Measurements from ENCODE around the gene PSTK. TPM values are rescaled to one million over a fixed set of nuclear protein-coding genes. Genes with fewer than 3 reads are reported as not detected.

PSTK gene
- total and polyA plus RNA-seq, 5 experiments from 2014 or later: 5.6 to 11.7 (median 8.8) TPM

DNA sequence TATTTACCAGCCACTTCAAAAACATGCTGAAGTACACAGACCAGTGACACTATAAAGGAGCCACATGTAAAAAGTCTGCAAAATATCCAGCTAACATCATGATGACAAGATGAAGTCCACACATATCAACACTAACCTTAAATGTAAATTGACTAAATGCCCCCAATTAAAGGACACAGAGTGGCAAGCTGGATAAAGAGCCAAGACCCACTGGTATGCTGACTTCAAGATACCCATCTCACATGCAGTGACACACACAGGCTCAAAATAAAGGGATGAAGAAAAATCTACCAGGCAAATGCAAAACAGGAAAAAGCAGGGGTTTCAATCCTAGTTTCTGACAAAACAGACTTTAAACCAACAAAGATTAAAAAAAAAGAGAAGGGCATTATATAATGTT, 13.3 kb upstream of the PSTK start:
- Mint-ChIP-seq H3K4me1 (no peaks in the 10 kb centered on the region), H3K27ac (no peak overlapping the region), H3K36me3 (peaks cover 2 to 51% (median 34%) of the 10 kb centered on the region in 3 donors), H3K9me3 (peaks cover 14 to 53% (median 36%) of the 10 kb centered on the region in 9 donors), H3K27me3 (peaks cover 7 to 40% (median 16%) of the 10 kb centered on the region in 5 donors), H3K4me3 (no peak overlapping the region)
- no peak for ATAC-seq
- POLR2A ChIA-PET: no interaction called here
- no peak for DNase-seq

DNA sequence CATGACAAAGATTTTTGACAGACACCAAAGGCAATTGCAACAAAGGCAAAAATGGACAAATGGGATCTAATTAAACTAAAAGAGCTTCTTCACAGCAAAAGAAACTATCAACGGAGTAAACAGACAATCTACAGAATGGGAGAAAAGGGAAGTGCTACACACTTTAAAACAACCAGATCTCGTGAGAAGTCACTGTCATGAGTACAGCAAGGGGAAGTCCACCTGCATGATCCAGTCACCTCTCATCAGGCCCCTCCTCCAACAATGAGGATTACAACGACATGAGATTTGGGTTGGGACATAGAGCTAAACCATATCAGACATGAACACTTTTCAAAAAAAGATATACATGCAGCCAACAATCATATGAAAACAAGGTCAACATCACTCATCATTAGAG, 11.5 kb upstream of the PSTK start:
- Mint-ChIP-seq H3K36me3 (peaks cover 2 to 40% (median 29%) of the 10 kb centered on the region in 3 donors), H3K9me3 (peaks cover 14 to 49% (median 36%) of the 10 kb centered on the region in 9 donors), H3K27me3 (peaks cover 1 to 34% (median 16%) of the 10 kb centered on the region in 5 donors), H3K4me1 (no peaks in the 10 kb centered on the region), H3K4me3 (no peak overlapping the region), H3K27ac (peak overlapping the region in 1 of 10 donors; percentile 66)
- POLR2A ChIA-PET: interaction anchor here (0.7 kb wide), 1 partner anchor 11 kb away, joined by 3 read pairs; the partner anchor contains the start of gene PSTK
- ATAC-seq: no peak
- no peak for DNase-seq

DNA sequence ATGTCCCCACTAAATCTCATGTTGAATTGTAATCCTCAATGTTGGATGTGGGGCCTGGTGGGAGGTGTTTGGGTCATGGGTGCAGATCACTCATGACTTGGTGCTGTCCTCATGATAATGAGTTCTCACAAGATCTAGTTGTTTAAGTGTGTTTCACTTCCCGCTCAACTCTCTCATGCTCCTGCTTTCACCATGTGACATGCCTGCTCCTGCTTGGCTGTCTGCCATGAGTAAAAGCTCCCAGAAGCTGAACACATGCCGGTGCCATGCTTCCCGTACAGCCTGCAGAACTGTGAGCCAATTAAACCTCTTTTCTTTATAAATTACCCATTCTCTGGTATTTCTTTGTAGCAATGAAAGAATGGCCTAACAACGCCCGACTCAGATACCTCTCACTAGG, 6.2 kb upstream of the PSTK start:
- DNase-seq (no peak), ATAC-seq (no peak)
- no peak overlapping the region for H3K4me3 Mint-ChIP-seq
- no peaks in the 10 kb centered on the region for H3K4me1 Mint-ChIP-seq
- H3K9me3 Mint-ChIP-seq: peaks cover 0 to 5% (median 0%) of the 10 kb centered on the region in 9 donors
- peaks cover 0 to under 1% (median 0%) of the 10 kb centered on the region in 3 donors for H3K36me3 Mint-ChIP-seq
- H3K27ac Mint-ChIP-seq: no peak overlapping the region
- peaks cover 1 to 16% (median 4%) of the 10 kb centered on the region in 5 donors for H3K27me3 Mint-ChIP-seq
- POLR2A ChIA-PET: no interaction called here

DNA sequence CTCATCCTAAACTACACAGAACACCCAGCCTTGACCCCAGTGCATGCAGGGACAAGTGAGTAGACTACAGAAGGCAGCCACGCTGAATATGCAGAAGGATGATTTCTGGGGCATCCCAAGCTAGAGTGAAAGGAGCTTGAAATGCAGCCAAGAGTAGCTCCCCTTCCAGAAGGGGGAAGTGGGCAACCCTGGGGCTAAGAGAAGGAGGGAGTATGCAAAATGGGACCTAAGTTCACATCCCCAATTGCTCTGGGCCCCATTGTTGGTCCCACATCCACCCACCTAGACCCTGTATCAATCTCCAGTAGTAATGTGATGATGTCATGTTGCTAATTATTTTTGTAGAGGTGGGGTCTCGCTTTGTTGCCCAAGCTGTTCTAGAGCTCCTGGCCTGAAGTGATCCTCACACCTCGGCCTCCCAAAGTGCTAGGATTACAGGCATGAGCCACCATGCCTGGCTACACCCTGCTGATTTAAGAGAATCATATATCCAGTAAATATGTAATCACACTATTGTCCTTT, 5.6 kb upstream of the PSTK start:
- Mint-ChIP-seq H3K27ac (no peak overlapping the region), H3K36me3 (no peaks in the 10 kb centered on the region), H3K4me3 (no peak overlapping the region), H3K27me3 (peaks cover 1 to 16% (median 3%) of the 10 kb centered on the region in 5 donors), H3K4me1 (peaks cover 0 to under 1% (median 0%) of the 10 kb centered on the region in 4 donors), H3K9me3 (no peaks in the 10 kb centered on the region)
- DNase-seq (no peak), ATAC-seq (no peak)
- POLR2A ChIA-PET: no interaction called here

DNA sequence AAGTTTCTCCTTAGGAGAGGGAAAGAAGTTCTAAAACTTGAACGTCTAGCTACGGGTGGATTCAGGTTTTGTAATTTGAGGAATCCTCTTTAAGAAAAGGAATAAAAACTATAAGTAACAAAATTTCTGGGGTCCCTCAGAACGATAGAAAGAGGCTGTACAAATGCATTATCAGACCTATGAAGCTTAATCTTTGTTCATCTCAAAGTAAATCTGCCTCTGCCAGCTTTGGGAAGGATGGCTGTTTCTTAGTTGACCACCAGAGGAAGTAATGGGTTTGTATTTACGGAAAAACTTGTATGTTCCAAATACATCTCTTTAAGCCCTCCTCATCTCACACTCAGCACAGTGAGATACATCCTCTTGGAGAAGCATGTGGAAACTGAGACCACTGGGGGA, 864 bp downstream of the PSTK start:
- peak overlapping the region; percentile 90 to 99 (median 98) for H3K27ac Mint-ChIP-seq

DNA sequence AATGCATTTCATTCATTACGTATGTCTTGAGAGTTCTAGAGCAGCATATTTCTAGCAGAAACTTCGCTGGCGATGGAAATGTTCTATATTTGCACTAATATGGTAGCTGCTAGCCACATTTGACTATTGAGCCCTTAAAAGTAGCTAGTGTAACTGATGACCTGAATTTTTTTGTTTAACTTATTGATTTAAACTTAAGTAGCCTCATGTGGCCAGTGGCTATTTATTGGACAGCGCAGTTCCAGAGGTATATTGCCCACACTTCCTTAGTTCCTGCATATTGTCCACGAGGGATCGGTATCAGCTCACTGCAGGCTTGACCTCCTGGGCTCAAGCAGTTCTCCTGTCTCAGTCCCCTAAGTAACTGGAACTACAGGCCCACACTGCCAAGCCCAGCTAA, 3.7 kb downstream of the PSTK start:
- no peak for DNase-seq
- Mint-ChIP-seq H3K27me3 (no peaks in the 10 kb centered on the region), H3K9me3 (no peaks in the 10 kb centered on the region), H3K27ac (peak overlapping the region in 1 of 10 donors; percentile 36), H3K4me3 (no peak overlapping the region), H3K4me1 (peaks cover 14 to 24% (median 19%) of the 10 kb centered on the region in 4 donors), H3K36me3 (peaks cover 0 to 11% (median 2%) of the 10 kb centered on the region in 3 donors)
- POLR2A ChIA-PET: interaction anchor here (1.3 to 1.8 kb wide), 2 partner anchors 24 to 30 kb away, joined by 5 to 8 read pairs; partner anchors contain the start of genes C10orf88 and IKZF5
- no peak for ATAC-seq

More for the DNA sequence above, 864 bp downstream of the PSTK start:
- Mint-ChIP-seq H3K4me1 (peaks cover 14 to 24% (median 19%) of the 10 kb centered on the region in 4 donors), H3K9me3 (no peaks in the 10 kb centered on the region), H3K4me3 (peak overlapping the region; percentile 89 to 95 (median 92)), H3K27me3 (no peaks in the 10 kb centered on the region), H3K36me3 (peaks cover 0 to 9% (median 0%) of the 10 kb centered on the region in 3 donors)
- POLR2A ChIA-PET: interaction anchor here (0.8 to 3.6 kb wide), 7 partner anchors 9 to 173 kb away, joined by 3 to 66 read pairs (median 4); partner anchors contain the start of genes ACADSB, BUB3, C10orf88 and FAM24B
- DNase-seq: peak in 1 of 10 donors; percentile 2
- no peak for ATAC-seq

DNA sequence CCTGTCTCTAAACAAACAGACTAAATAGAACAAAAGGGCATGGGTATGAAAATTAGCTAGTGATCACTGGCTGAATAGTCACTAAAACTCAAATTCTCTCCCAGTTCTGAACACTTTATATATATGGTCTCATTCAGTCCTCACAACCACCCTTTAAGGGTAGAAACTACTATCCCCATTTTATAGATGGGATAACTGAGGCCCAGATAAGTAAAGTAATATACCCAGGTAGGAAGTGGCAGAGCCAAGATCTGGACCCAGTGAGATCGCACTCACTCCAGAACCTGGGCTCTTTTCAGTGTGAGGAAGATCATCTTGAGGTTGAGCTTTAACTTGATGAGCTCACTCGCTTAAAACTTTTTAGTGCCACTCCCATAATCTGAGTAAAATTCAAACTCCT, 4.5 kb downstream of the PSTK start:
- H3K9me3 Mint-ChIP-seq: no peaks in the 10 kb centered on the region
- no peak for ATAC-seq
- H3K36me3 Mint-ChIP-seq: peaks cover 0 to 11% (median 2%) of the 10 kb centered on the region in 3 donors
- POLR2A ChIA-PET: interaction anchor here (1.8 kb wide), 1 partner anchor 23 kb away, joined by 8 read pairs; the partner anchor contains the start of gene IKZF5
- H3K4me1 Mint-ChIP-seq: peaks cover 14 to 23% (median 18%) of the 10 kb centered on the region in 4 donors
- no peak for DNase-seq
- H3K27ac Mint-ChIP-seq: peak overlapping the region in 1 of 10 donors; percentile 56
- H3K4me3 Mint-ChIP-seq: no peak overlapping the region
- H3K27me3 Mint-ChIP-seq: no peaks in the 10 kb centered on the region

DNA sequence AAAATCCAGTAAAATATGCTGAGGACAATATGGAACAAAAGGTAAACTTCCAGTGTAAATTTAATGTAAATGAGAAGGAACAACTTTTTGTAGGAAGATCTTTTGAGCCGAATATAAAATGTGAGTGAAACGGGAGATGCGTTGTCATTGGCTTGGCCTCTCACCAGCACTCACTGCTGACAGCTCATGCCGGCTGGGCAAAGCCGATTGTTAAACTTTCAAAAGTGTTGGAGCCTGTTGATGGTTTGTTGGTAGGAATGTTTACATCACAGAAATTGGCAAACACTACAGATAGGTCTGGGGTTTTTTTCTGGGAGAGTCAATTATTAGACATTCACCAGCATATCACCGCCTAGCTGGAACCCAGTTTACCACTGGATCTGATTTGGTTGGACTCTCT, 6.1 kb downstream of the PSTK start:
- peak overlapping the region in 2 of 10 donors; percentile 27 to 75 for H3K27ac Mint-ChIP-seq
- POLR2A ChIA-PET: no interaction called here

DNA sequence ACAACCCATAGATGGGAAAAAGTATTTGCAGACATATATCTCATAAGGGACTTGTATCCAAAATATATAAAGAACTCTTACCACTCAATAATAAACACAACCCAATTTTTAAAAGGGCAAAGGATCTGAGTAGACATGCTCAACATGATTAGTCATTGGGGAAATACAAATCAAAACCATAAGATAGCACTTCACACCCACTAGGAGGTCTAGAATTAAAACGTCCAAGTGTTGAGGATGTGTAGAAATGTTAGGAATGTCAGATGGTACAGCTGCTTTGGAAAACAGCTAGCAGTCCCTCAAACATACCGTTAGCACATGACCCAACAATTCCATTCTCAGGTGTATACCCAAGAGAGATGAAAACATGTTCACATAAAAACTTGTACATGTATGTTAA, 8.3 kb downstream of the PSTK start:
- H3K36me3 Mint-ChIP-seq: peaks cover 0 to 31% (median 2%) of the 10 kb centered on the region in 3 donors
- no peaks in the 10 kb centered on the region for H3K4me1 Mint-ChIP-seq
- POLR2A ChIA-PET: no interaction called here
- H3K9me3 Mint-ChIP-seq: no peaks in the 10 kb centered on the region
- H3K27ac Mint-ChIP-seq: peak overlapping the region in 1 of 10 donors; percentile 33
- no peak overlapping the region for H3K4me3 Mint-ChIP-seq
- no peaks in the 10 kb centered on the region for H3K27me3 Mint-ChIP-seq
- ATAC-seq (no peak), DNase-seq (no peak)

More for the DNA sequence above, 6.1 kb downstream of the PSTK start:
- H3K4me1 Mint-ChIP-seq: peaks cover 2 to 9% (median 4%) of the 10 kb centered on the region in 4 donors
- ATAC-seq (no peak), DNase-seq (no peak)
- peaks cover 0 to 18% (median 2%) of the 10 kb centered on the region in 3 donors for H3K36me3 Mint-ChIP-seq
- no peak overlapping the region for H3K4me3 Mint-ChIP-seq
- no peaks in the 10 kb centered on the region for H3K27me3 Mint-ChIP-seq
- no peaks in the 10 kb centered on the region for H3K9me3 Mint-ChIP-seq

DNA sequence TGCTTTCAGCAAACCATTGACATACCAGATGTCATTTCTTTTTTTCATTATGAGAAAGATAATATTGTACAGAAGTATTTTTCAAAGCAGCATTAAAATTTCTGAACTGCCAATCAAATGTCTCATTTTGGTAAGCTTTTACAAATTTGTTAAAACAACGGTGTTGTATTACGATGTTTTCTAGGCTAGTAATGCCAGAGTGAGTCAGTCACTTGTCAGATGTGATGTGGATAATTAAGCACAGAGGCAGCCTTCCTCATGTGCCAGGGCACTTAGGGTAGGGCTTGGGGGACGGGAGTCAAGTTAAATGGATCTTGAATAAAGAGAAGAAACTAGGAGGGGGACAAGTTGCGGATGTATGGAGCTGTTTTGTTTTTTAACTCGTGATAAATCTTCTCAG, 10.1 kb downstream of the PSTK start:
- Mint-ChIP-seq H3K27me3 (no peaks in the 10 kb centered on the region), H3K9me3 (no peaks in the 10 kb centered on the region), H3K27ac (peak overlapping the region in 4 of 10 donors; percentile 8 to 83 (median 52)), H3K36me3 (peaks cover 0 to 40% (median 2%) of the 10 kb centered on the region in 3 donors), H3K4me1 (peaks cover 0 to 3% (median 1%) of the 10 kb centered on the region in 4 donors), H3K4me3 (no peak overlapping the region)
- POLR2A ChIA-PET: interaction anchor here (1.6 kb wide), 1 partner anchor 9 kb away, joined by 5 read pairs; no protein-coding TSS in a partner anchor
- DNase-seq (no peak), ATAC-seq (no peak)

DNA sequence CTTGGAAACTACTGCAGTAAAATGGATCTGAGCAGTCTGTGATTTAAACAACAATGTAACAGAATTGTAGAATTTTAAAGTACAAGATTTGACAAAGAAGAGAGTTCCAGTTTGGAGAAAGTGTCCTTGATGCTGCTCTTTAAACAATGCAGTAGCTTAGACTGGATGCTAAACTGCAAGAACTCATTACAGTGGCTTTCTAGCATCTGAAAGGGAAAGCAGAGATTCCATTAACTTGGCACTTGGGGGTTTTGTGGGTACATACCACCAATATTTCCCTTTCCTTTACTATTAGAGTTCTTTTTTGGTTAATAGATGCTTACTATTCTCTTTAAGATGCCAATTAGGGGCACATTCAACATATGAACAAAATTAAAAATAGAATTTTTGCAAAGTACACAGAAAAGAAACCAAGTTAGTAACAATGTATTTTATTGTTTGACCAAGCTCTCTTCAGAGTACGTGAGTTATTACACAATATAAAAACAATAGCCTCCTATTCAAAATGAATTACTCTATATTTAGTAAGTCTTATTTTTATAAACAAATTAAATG, 11.9 kb downstream of the PSTK start:
- no peaks in the 10 kb centered on the region for H3K9me3 Mint-ChIP-seq
- H3K36me3 Mint-ChIP-seq: peaks cover 0 to 54% (median 0%) of the 10 kb centered on the region in 3 donors
- no peak overlapping the region for H3K27ac Mint-ChIP-seq
- no peak overlapping the region for H3K4me3 Mint-ChIP-seq
- no peak for ATAC-seq
- DNase-seq: no peak
- peaks cover 0 to 8% (median 2%) of the 10 kb centered on the region in 4 donors for H3K4me1 Mint-ChIP-seq
- POLR2A ChIA-PET: no interaction called here
- no peaks in the 10 kb centered on the region for H3K27me3 Mint-ChIP-seq

DNA sequence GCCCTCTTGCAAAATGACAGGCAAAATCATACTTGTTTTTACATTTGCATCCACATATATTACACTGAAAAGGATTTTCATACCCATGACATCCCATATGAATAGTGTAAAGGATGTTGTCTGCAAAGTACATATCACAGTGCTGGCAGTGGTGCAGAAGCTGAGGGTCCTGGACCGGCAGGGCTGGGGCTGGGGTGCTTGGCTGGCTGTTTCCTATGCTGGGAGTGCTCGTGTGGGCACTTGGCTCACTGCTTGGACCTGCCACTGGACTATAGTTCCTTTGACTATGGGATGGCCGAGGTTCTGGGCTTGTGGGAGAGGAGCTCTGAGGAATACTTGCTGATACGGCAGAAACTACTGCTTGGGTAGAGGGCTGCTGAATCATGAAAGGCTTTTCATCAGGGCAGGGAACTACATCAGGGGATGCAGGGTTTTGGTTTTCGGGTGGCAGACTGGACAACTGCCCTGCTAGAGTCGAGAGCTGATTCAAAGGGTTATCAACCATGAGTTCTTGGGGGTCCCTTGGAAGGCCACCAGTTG, 13.7 kb downstream of the PSTK start:
- peaks cover 0 to 71% (median 0%) of the 10 kb centered on the region in 3 donors for H3K36me3 Mint-ChIP-seq
- peak overlapping the region in 2 of 10 donors; percentile 16 to 19 for H3K27ac Mint-ChIP-seq
- H3K9me3 Mint-ChIP-seq: no peaks in the 10 kb centered on the region
- H3K4me3 Mint-ChIP-seq: no peak overlapping the region
- H3K4me1 Mint-ChIP-seq: peaks cover 2 to 22% (median 7%) of the 10 kb centered on the region in 4 donors
- H3K27me3 Mint-ChIP-seq: no peaks in the 10 kb centered on the region
- ATAC-seq: no peak
- POLR2A ChIA-PET: no interaction called here
- DNase-seq: no peak

DNA sequence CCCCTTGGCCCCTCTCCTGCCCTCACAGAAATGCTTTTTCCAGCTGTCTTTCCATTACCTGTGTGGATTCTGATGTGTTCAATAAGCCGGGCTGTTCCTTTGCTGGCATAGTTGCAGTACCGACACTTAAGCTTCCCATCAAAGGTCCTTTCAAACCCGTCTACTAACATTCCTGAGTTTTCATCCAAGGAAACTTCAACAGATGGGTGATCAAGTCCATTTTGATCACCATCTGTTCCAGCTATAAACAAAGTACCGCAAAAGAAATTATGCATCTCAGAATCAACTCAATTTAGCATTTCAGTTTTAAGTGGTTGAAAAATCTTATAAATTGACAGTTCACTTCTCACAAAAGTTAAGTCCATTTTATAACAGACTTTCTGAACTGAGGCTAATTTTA, 15.7 kb downstream of the PSTK start:
- POLR2A ChIA-PET: no interaction called here
- H3K4me3 Mint-ChIP-seq: no peak overlapping the region
- peaks cover 0 to 72% (median 0%) of the 10 kb centered on the region in 3 donors for H3K36me3 Mint-ChIP-seq

More for the DNA sequence above, 15.7 kb downstream of the PSTK start:
- Mint-ChIP-seq H3K27me3 (no peaks in the 10 kb centered on the region), H3K9me3 (no peaks in the 10 kb centered on the region), H3K27ac (peak overlapping the region in 1 of 10 donors; percentile 36), H3K4me1 (peaks cover 16 to 39% (median 26%) of the 10 kb centered on the region in 4 donors)
- ATAC-seq: no peak
- DNase-seq: no peak
